GM13976 (cell line): ENCODE measurements around the gene SNCAIP.

Experiments used
- DNase-seq: peaks from one replicate; pipeline ENCODE4 v3.0.0; 2012; ENCODE audit warnings: low spot score
- CTCF ChIP-seq: IDR thresholded peaks from 2 replicates; pipeline ENCODE4 v1.5.1; 2012; ENCODE audit warnings: borderline replicate concordance, mild to moderate bottlenecking; ENCODE audit not compliant: insufficient read depth; ENCODE audit errors: extremely low read depth, missing control alignments, control extremely low read depth
- in situ Hi-C: fragments of 300-500 bp; cut with MboI; formaldehyde crosslinking; loops from one replicate; pipeline ENCODE4 v1.12.0; 2022; ENCODE audit warnings: low sequenced_read_pairs, mixed read lengths, inconsistent platforms; ENCODE audit not compliant: unreplicated experiment

SNCAIP gene

DNA sequence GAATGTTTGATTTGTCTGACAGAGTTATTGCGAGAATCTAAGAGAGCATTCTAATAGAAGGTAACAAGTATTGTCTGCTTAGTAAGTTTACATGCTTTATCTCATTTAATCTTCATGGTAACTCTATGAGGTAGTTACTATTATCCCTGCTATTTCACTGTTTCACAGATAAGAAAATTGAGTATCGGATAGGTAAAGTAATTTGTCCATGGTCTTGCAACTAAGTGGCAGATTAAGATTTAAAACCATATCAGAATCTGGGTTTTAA, 118.2 kb downstream of the SNCAIP start:
- in situ Hi-C loops = no loop called here
- TF ChIP-seq CTCF = no peak
- no peak for DNase-seq

GRCh38 chr5:122431298-122431697, 119.3 kb downstream of the SNCAIP start:
- in situ Hi-C loops = no loop called here
- no peak for DNase-seq
- TF ChIP-seq CTCF = no peak

DNA sequence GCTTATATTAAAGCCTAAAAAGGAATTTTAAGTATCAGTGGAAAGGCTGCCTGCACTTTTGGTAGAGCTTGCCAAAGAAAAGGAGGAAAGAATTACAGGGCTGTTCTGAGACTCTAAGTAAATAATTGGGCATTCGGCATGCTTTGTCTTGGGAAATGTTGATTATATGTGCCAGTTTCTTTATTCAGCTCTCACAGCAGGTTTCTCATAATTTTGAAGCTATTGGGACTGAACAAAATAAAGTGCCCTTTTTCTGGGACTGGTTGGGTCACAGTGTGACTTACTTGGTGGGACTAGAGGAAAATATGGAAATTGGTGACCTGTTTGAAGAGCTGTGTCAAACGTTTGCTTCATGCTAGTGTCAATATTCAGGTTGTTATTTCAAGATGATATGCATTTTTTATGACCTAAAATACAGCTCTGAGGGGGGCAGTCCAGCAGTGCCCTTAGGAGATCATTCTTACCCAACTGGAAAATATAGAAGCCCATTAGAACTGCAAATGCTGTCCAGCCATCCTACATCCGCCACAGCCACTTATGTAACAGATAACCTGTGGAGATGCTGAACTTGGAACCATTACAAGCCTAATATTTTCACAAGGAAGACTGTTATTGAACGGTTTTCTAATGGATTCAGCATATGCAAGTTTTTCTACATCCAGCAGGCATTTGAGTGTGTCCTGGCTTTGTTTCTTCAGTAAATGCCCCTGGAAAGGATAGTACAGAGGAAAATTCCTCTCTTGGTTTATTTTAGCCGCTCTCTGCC, 122.4 kb downstream of the SNCAIP start:
- DNase-seq = no peak
- no peak for TF ChIP-seq CTCF
- in situ Hi-C loops = no loop called here

DNA sequence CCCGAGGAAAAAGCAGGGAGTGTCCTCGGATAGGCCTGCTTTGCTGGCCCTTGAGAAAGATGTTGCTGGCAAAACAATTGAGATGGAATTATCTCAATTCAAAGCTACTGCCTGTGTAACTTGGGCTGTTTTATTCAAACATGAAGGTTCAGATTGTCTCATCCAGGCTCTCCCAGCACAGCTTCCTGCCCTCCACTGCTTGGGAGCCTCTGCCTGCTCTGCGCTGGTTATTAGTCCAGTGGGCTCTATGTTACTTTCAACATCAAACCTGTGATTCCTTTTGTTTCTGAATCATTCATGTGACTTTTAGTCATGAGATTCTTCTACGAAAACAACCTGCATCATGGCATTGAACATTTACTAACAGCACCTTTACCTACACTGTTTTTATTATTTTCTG, 123.2 kb downstream of the SNCAIP start:
- DNase-seq = no peak
- no peak for TF ChIP-seq CTCF
- in situ Hi-C loops = no loop called here

DNA sequence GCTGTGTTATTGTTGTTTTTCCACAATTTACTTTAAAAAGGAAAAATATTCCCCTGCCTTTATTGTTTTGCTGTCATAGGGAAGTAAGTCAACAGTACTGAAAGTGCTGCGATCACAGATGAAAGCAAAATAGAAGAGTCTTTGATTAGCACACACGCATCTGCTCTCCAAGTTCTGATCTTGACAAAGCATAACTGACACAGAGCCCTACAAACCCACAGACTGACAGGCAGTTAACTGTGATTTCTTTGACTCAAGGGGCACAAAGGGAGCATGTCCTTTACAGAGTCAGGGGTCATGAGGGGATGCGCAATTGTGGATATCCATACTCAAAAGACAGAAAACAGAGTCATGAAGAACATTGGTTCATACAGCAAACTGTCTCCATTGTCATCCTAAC, 123.7 kb downstream of the SNCAIP start:
- in situ Hi-C loops = no loop called here
- no peak for TF ChIP-seq CTCF
- no peak for DNase-seq

DNA sequence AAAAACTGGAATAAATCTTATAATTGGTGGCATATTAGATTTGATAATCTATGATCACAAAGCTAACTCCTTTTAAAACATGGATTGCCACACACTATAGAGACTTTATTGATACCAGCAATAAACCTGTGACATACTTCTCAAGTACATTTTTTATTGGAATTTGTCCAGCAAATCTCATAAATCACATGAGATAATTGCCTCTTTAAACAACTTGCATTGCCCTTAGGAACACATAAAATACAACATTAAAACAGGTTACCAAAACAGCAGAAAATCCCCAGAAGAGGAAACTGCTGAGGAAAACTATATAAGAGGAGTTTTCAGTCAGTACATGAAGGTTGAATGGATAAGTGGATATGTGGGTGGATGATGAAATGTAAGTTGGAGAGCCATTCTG, 124.6 kb downstream of the SNCAIP start:
- no peak for DNase-seq
- in situ Hi-C loops = no loop called here
- no peak for TF ChIP-seq CTCF
